LNCaP clone FGC (cell line): ENCODE data around the gene ABCC8.
A peak's percentile ranks its signal among the peaks of the same experiment; 100 is the strongest.

Experiments
- DNase-seq: peaks from one replicate; pipeline ENCODE4 v3.0.0-alpha.2; 2011; ENCODE audit warnings: low read depth
- H3K4me3 ChIP-seq: 2 replicates; pipeline ENCODE4 v1.5.1; 2011; ENCODE audit warnings: mild to moderate bottlenecking, low read depth, low read length, control low read depth
- TF ChIP-seq, protein P1 (sequence below): IDR thresholded peaks from 2 replicates; pipeline ENCODE4 v1.5.1; 2012; ENCODE audit warnings: mild to moderate bottlenecking; ENCODE audit not compliant: control insufficient read depth, insufficient read depth; ENCODE audit errors: extremely low read depth

The ABCC8 gene

DNA sequence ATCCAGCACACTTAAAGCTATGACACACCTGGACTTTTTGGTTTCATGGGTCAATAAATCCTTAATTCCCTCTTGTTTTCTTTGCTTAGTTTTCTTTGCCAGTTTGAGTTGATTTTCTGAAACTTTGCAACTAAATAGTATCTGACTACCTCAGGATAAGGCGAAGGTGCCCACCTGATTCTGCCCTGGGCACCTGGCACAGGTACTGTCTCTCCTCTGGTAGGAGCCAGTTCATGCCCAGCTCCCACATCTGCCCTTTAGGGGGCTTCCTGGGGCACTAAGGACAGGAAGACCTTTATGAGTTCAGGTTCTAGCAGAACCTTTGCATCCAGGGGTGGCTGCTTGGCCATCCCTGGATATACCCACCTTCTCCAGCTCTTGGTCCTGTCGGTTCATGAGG, 68.6 kb downstream of the ABCC8 start:
- DNase-seq = no peak
- no peak overlapping the region for H3K4me3 ChIP-seq
- TF ChIP-seq, protein P1, sequence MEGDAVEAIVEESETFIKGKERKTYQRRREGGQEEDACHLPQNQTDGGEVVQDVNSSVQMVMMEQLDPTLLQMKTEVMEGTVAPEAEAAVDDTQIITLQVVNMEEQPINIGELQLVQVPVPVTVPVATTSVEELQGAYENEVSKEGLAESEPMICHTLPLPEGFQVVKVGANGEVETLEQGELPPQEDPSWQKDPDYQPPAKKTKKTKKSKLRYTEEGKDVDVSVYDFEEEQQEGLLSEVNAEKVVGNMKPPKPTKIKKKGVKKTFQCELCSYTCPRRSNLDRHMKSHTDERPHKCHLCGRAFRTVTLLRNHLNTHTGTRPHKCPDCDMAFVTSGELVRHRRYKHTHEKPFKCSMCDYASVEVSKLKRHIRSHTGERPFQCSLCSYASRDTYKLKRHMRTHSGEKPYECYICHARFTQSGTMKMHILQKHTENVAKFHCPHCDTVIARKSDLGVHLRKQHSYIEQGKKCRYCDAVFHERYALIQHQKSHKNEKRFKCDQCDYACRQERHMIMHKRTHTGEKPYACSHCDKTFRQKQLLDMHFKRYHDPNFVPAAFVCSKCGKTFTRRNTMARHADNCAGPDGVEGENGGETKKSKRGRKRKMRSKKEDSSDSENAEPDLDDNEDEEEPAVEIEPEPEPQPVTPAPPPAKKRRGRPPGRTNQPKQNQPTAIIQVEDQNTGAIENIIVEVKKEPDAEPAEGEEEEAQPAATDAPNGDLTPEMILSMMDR = no peak

DNA sequence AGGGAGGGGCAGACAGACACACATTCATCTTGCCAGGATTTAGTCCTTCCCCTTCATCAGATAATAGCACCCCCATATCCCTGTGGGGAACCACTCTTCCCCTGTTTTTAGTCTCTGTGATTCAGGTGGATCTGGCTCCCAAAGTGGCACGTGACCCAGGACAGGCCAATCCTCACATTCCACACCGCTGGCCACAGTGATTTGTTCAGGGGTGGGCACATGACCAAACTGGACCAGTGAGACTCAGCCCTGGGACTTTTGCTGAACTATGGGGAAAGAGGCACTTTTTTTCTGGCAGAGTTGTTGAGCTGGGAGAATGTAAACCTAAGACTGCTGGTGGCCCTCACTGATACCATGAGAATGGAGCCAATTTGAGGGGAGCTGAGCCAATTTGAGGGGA, 69.1 kb downstream of the ABCC8 start:
- TF ChIP-seq, protein P1 = no peak
- no peak overlapping the region for H3K4me3 ChIP-seq
- DNase-seq = no peak

DNA sequence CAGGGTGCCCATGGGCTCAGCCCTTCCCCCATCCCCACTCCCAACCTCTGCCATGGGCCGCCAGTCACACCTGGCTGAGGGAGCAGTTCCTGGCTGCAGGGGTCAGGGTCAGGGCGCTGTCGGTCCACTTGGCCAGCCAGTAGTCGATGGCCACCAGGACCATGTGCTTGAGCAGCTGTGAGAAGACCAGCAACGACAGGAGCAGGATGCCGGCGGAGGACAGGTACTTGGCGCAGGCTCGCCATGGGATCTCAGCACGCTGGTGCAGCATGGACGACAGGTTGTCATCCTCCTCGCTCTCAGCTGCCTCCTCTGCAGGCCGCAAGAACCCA, 69.9 kb downstream of the ABCC8 start:
- TF ChIP-seq, protein P1 = no peak
- no peak overlapping the region for H3K4me3 ChIP-seq
- DNase-seq = no peak

DNA sequence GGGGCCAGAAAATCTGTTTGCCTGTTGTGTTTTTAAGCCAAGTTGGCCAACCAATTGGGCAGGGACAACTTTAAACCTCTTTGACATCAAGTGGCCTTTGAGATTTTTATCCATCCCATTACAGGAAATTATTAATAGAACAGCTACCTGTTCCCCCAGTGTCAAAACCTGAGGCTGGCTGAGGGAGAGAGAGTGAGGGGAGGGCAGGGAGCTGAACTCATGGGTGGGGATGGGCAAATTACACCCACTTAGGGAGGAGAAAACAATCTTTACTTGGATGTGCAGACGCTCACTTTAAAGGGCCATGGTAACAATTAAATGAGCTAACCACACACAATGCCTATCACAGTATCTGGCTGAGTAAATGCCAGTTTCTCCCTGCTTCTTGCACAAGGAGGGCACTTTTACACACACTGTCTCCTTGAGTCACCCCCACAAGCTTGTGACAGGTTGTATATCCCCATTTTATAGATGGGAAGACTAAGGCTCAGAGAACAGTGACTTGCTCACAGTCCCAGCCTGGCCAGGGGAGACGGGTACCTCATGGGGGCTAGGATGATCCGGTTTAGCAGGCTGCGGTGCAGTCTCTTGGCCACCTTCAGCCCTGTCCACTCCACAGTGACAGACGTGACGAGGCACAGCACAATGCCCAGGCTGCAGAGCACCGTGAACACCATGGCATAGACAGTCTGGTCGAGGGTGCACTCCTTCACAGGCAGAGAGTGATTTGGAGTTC, 70.4 kb downstream of the ABCC8 start:
- H3K4me3 ChIP-seq = no peak overlapping the region
- DNase-seq = no peak
- TF ChIP-seq, protein P1 = no peak

DNA sequence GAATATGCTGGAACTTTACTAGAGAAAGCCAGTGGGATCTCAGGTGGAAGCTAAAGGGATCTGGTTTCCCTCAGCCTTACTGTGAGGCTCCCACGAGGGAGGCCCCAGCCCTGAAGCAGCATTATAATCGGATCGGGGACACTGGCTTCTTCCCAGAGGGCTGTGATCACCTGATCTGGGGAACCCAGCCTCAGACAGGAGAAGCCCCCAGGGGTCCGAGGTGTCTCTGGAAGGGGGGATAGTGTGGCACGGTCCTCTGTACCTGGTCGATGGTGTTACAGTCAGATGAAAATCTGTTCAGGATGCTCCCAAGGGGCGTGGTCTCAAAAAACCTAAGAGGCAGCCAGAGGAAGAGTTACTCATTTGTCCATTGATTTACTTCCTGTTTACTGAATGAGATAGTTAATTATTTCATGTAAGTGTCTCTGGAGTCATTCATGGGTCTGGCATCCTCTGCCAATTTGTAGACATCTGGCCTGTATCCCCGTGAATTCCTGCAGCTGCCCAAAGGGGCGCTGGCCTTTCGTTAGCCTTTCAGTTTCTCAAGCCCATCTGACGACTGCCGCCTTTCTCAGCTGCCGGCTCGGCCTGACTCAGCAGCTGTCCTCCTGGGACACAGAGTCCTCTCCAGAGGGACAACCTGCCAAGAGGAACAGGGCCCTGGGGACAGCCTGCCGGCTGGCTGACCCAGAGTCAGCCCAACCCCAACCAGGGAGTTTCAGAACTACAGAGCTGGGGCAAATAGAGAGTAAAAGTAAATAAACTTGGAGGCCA, 71.2 kb downstream of the ABCC8 start:
- TF ChIP-seq, protein P1 = peak; percentile 26; the same call in 1 of the 2 replicates
- H3K4me3 ChIP-seq = no peak overlapping the region
- peak; percentile 72 for DNase-seq

DNA sequence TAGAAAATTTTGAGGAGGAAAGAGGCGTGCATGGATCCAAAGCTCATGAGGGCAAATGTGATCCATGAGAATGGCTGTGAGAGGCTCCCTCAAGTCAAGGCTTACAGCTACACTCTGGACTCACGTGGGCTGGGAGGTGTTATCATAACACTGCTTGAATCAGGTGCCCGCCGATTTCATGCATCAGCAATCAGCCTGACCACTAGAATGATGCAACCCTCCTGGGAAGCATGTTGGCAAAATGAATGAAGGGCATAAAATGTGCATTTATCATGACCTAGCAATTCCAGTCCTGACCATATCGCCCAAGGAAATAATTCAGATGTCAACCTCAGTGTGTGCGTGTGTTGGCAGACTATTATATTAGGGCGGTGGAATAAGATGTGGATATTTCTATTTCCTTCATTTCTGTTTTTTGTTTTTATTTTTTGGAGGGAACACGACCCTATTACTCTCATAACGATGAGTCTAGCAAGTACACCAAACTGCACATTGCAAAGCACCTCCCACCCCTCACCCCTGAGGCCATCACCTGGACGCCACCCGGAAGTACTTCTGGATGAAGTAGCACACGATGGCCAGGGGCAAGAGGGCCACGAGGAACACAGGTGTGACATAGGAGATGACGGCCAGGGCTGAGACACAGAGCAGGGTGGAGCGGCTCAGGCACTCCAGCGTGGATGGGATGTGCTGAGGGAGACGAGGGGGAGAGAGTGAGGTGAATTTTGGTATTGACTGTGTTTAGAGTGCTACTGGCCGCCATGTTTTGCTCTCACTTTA, 72.5 kb downstream of the ABCC8 start:
- H3K4me3 ChIP-seq = no peak overlapping the region
- DNase-seq = no peak
- TF ChIP-seq, protein P1 = no peak
